GM18498 (cell line): ENCODE data around the gene NDUFAF5.
A peak's percentile ranks its signal among the peaks of the same experiment; 100 is the strongest.

Experiments used
- ATAC-seq: cut with Tn5 transposase; IDR thresholded peaks from one replicate; pipeline ENCODE4 v1.9.1; 2021; ENCODE audit warnings: mild to moderate bottlenecking, moderate library complexity; ENCODE audit not compliant: unreplicated experiment

Gene NDUFAF5

GRCh38 chr20:13819885-13820645 is 35.2 kb downstream of the NDUFAF5 start:
- ATAC-seq: peak; percentile 81

- no peak for ATAC-seq
Observed at GRCh38 chr20:13821876-13822275, 37.0 kb downstream of the NDUFAF5 start.

- ATAC-seq: no peak
Observed at GRCh38 chr20:13822459-13822858, 37.6 kb downstream of the NDUFAF5 start.

- no peak for ATAC-seq
Observed at GRCh38 chr20:13824459-13824858, 39.6 kb downstream of the NDUFAF5 start.

GRCh38 chr20:13825465-13825864 is 40.6 kb downstream of the NDUFAF5 start:
- ATAC-seq: no peak

DNA sequence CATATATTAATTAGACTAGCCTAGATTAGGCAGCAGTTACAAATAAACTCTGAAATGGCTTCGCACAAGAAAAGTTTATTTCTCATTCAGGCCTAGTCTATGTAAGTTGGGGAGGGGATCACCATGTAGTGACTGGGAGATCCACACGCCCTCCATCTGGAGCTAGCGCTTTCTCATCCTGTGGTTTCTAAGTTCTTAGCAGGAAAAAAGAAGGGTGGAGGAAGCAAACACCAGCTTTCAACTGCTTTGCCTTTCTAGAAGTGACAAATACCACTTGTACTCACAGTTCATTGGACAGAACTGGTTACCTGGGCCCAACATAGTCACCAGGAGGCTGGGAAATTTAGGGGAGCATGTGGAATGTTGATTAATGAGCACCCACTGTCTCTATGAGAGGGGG is 46.6 kb downstream of the NDUFAF5 start:
- no peak for ATAC-seq

GRCh38 chr20:13838664-13839063 is 53.8 kb downstream of the NDUFAF5 start:
- no peak for ATAC-seq

DNA sequence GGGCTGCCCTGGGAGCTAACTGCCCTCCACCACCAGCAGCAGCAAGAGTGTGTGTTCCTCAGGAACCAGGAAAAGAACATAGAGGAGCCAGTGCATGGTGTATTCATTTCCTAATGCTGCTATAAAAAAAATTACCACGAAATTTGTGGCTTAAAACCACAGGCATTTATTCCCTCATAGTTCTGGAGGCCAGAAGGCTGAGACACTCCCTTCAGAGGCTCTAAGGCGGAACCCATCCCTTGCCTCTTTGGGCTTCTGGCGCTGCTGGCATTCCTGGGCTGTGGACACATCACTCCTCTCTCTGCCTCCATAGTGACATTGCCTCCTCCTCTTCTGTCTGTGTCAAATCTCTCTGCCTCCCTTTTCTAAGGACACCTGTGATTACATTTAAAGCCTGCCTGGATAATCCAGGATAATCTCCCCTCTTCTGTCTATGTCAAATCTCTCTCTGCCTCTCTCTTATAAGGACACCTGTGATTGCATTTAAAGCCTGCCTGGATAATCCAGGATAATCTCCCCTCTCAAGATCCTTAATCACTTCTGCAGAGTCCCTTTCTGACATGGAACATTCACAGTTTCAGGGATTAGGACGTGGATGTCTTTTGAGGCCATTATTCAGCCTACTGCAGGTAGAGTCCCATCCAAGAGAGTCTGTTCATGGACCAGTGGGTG is 54.7 kb downstream of the NDUFAF5 start:
- no peak for ATAC-seq

DNA sequence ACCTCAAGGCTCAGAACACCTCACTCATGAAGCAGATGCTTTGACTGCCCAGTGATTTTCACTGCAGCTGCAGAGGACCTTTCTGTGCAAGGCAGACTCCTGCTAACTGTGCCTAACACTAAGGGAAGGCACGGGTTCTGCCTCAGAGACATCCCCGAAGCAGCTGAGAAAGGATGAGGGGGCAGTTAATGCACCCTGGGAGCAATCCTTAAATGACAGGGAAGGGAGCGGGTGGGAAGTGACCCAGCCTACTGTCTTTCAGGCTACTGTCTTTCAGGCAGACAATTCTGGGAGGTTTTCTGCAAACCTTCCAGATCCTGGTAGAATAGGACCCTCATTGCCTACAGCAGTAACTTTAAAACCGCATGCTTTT is 55.3 kb downstream of the NDUFAF5 start:
- ATAC-seq: no peak

GRCh38 chr20:13841206-13841605 is 56.4 kb downstream of the NDUFAF5 start:
- ATAC-seq: no peak

- ATAC-seq: no peak
Observed at GRCh38 chr20:13844296-13844695, 59.5 kb downstream of the NDUFAF5 start.

DNA sequence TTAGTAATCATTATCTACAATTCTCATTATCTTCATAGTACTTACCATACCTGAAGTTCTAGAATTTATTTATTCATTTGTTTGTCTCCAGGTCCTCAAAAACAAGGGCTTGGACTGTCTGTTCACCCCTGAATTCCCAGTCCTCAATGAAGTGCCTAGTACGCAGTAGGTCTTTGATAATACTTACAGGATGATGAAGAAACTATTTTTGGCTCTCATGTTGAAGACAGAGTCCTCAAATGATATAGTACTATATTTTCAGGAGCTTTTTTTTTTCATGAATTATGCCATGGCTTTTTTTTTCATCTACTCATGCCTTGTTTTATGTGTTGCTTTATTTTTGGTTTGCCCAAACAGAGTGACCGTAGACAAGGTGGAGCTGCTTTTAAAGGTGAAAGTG is 66.5 kb downstream of the NDUFAF5 start:
- no peak for ATAC-seq

GRCh38 chr20:13852306-13852705 is 67.5 kb downstream of the NDUFAF5 start:
- ATAC-seq: no peak

- no peak for ATAC-seq
Observed at GRCh38 chr20:13855613-13856012, 70.8 kb downstream of the NDUFAF5 start.

GRCh38 chr20:13856354-13856753 is 71.5 kb downstream of the NDUFAF5 start:
- no peak for ATAC-seq

DNA sequence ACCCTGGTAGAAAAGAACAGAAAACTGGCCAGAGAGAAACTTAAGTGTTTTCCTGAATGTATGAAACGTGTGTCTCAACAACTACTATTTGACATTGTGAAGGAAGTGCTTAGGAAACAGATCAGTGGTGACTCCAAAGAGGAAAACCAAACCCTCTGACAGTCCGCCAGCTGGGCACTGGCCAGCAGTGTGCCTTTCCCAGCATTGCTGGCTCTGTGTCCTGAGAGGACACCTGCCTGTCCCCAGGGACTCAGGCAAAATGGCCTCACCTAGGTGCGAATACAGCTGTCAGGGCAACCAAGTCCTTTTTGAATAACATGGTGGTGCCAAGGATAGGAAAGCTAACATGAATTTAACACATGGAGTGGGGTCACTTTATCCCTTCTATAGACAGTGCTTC is 72.5 kb downstream of the NDUFAF5 start:
- ATAC-seq: no peak

GRCh38 chr20:13857961-13858360 is 73.1 kb downstream of the NDUFAF5 start:
- no peak for ATAC-seq

GRCh38 chr20:13858439-13858838 is 73.6 kb downstream of the NDUFAF5 start:
- no peak for ATAC-seq

DNA sequence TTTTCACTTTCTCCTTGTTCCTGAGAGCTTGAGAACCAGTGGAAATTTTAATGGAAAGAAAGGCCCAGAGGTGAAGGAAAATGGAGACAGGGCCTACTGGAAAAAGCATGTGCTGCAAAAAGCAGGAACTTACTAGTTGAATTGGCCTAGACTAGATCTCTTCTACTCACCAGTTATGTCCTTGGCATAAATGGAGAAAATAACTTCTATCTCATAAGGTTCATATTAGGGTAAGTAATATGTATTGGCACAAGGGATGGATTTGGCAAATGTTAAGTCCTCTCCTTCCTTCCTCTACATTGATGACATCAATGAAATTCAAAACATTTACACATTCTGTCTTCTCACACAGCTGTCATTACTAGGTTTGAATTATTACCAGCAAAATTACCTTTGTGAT is 74.0 kb downstream of the NDUFAF5 start:
- no peak for ATAC-seq

- no peak for ATAC-seq
Observed at GRCh38 chr20:13862245-13862644, 77.4 kb downstream of the NDUFAF5 start.

- ATAC-seq: no peak
Observed at GRCh38 chr20:13863244-13863643, 78.4 kb downstream of the NDUFAF5 start.

GRCh38 chr20:13865156-13865555 is 80.3 kb downstream of the NDUFAF5 start:
- no peak for ATAC-seq
